Measurements from ENCODE around the gene DYRK1B.

The DYRK1B gene

GRCh38 chr19:39878398-39878797 is 44.4 kb upstream of the DYRK1B start (continued):
- TF ChIP-seq ELK4 (IDR thresholded peaks at IDR 0.05; ENCODE audit: borderline replicate concordance, low read depth, low read length) (no peak), ZNF146 (tag by site-specific recombination; IDR thresholded peaks at IDR 0.05) (no peak), ZBTB10 (tag by site-specific recombination; IDR thresholded peaks at IDR 0.05) (peak; percentile 39; the same call in 1 of the 2 replicates), ZNF670 (tag by site-specific recombination; IDR thresholded peaks at IDR 0.05; ENCODE audit: low read depth) (no peak), ZNF274 (IDR thresholded peaks at IDR 0.05; ENCODE audit: low read length) (no peak), ZNF274 (tag by site-specific recombination; IDR thresholded peaks at IDR 0.05; ENCODE audit: borderline replicate concordance) (no peak), SALL2 (tag by site-specific recombination; IDR thresholded peaks at IDR 0.05; ENCODE audit: borderline replicate concordance) (peak; percentile 84), ZBTB1 (tag by site-specific recombination; IDR thresholded peaks at IDR 0.05) (no peak), ZXDB (tag by site-specific recombination; IDR thresholded peaks at IDR 0.05) (no peak), ZNF555 (tag by site-specific recombination; conservative IDR thresholded peaks at IDR 0.05) (no peak), KLF9 (tag by site-specific recombination; IDR thresholded peaks at IDR 0.05; ENCODE audit: low read depth) (no peak), ZFP3 (tag by site-specific recombination; IDR thresholded peaks at IDR 0.05; ENCODE audit: low read depth) (no peak), PBX3 (CRISPR knock-in tag; IDR thresholded peaks at IDR 0.05) (no peak), ZNF433 (tag by site-specific recombination; IDR thresholded peaks at IDR 0.05; ENCODE audit: low read depth) (no peak), KLF8 (tag by site-specific recombination; IDR thresholded peaks at IDR 0.05) (no peak), MEIS1 (CRISPR knock-in tag; IDR thresholded peaks at IDR 0.05; ENCODE audit: borderline replicate concordance) (no peak), ZNF19 (tag by site-specific recombination; IDR thresholded peaks at IDR 0.05; ENCODE audit: low read depth) (no peak), ZNF645 (tag by site-specific recombination; IDR thresholded peaks at IDR 0.05) (peak; percentile 76; the same call in 1 of the 2 replicates), ZSCAN16 (tag by site-specific recombination; IDR thresholded peaks at IDR 0.05) (no peak), OSR2 (tag by site-specific recombination; IDR thresholded peaks at IDR 0.05) (no peak), ZNF580 (tag by site-specific recombination; IDR thresholded peaks at IDR 0.05) (no peak), ZNF548 (tag by site-specific recombination; IDR thresholded peaks at IDR 0.05) (peak; percentile 13; the same call in 1 of the 2 replicates), ZNF791 (tag by site-specific recombination; IDR thresholded peaks at IDR 0.05) (0 out of 2 replicates have a peak, but pooled peaks have one; percentile 5), ZNF24 (tag by site-specific recombination; IDR thresholded peaks at IDR 0.05) (no peak), ZNF23 (tag by site-specific recombination; IDR thresholded peaks at IDR 0.05; ENCODE audit: borderline replicate concordance) (no peak), ZBTB44 (tag by site-specific recombination; IDR thresholded peaks at IDR 0.05) (no peak), HOXC10 (CRISPR knock-in tag; IDR thresholded peaks at IDR 0.05) (no peak), ZNF157 (tag by site-specific recombination; IDR thresholded peaks at IDR 0.05) (peak; percentile 33; the same call in 1 of the 2 replicates), ZBTB6 (tag by site-specific recombination; IDR thresholded peaks at IDR 0.05) (no peak), ZNF121 (tag by site-specific recombination; IDR thresholded peaks at IDR 0.05) (no peak), ZNF792 (tag by site-specific recombination; IDR thresholded peaks at IDR 0.05) (no peak), ZNF2 (tag by site-specific recombination; IDR thresholded peaks at IDR 0.05) (no peak), ZFHX2 (tag by site-specific recombination; conservative IDR thresholded peaks at IDR 0.05) (no peak), SETDB1 (IDR thresholded peaks at IDR 0.05; ENCODE audit: insufficient read length, low read length) (no peak)
